ENCODE results near the gene RNF224.

- TF ChIP-seq POLR2AphosphoS5 (IDR thresholded peaks at IDR 0.05; ENCODE audit: borderline replicate concordance, low read depth, low read length) (no peak), EZH2 (IDR thresholded peaks at IDR 0.05) (no peak)
Measured at GRCh38 chr9:137227853-137228505, 677 bp downstream of the RNF224 start.

Data from SK-N-MC (cell line).